ENCODE measurements around the gene PARM1.

The PARM1 gene

DNA sequence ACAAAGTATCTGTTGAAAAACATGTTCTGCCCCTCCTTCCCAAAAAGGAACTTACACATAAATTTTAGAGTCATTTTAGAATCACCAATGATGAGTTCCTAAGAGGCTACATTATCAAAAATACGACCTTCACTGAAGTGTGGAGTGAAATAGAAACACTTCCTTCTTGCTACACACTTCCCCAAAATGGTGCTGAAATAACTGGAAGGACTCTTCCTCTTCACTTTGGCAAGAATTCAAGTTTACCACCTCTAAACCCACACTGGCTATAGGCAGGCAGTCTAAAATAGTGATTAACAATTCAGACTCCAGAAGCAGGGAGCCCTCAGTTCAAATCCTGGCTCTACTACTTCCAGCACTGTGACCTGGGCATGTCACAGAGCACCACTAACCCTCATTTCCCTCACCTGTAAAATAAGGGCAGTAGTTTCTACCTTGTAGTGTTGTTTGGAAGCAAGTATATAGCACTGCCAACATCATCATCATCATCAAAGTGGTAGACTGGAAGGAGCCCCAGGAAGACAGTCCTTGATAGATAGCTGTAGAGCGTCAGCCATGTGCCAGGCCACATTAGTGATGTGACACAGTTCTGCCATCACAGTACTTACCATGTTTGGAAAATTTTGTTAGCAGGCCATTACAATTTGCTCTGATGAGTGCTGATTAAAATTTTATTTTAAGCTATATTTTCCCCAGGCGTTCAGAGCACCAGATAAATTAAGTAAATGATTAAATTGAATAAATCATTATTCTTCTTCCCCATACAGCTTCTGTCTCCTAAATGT is 103.3 kb downstream of the PARM1 start:
- peaks cover 35% of the 10 kb centered on the region for H3K4me1 Mint-ChIP-seq
- H3K9me3 Mint-ChIP-seq: no peaks in the 10 kb centered on the region
- H3K27me3 Mint-ChIP-seq (ENCODE audit: low read depth): no peaks in the 10 kb centered on the region
- peaks cover 19% of the 10 kb centered on the region for H3K36me3 Mint-ChIP-seq (ENCODE audit: low read depth)
- H3K4me3 Mint-ChIP-seq: no peak overlapping the region
- TF ChIP-seq, protein P1, sequence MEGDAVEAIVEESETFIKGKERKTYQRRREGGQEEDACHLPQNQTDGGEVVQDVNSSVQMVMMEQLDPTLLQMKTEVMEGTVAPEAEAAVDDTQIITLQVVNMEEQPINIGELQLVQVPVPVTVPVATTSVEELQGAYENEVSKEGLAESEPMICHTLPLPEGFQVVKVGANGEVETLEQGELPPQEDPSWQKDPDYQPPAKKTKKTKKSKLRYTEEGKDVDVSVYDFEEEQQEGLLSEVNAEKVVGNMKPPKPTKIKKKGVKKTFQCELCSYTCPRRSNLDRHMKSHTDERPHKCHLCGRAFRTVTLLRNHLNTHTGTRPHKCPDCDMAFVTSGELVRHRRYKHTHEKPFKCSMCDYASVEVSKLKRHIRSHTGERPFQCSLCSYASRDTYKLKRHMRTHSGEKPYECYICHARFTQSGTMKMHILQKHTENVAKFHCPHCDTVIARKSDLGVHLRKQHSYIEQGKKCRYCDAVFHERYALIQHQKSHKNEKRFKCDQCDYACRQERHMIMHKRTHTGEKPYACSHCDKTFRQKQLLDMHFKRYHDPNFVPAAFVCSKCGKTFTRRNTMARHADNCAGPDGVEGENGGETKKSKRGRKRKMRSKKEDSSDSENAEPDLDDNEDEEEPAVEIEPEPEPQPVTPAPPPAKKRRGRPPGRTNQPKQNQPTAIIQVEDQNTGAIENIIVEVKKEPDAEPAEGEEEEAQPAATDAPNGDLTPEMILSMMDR (IDR thresholded peaks at IDR 0.05; ENCODE audit: unreplicated experiment in 3 of 3): no peak
- H3K27ac Mint-ChIP-seq: peak overlapping the region in 1 of 3 experiments; percentile 73

- peaks cover 19% of the 10 kb centered on the region for H3K36me3 Mint-ChIP-seq (ENCODE audit: low read depth)
- H3K27ac Mint-ChIP-seq: peak overlapping the region; percentile 23 to 73 (median 48)
- H3K4me3 Mint-ChIP-seq: no peak overlapping the region
- no peaks in the 10 kb centered on the region for H3K9me3 Mint-ChIP-seq
- H3K27me3 Mint-ChIP-seq (ENCODE audit: low read depth): no peaks in the 10 kb centered on the region
- peaks cover 25% of the 10 kb centered on the region for H3K4me1 Mint-ChIP-seq
- TF ChIP-seq, protein P1 (IDR thresholded peaks at IDR 0.05; ENCODE audit: unreplicated experiment in 3 of 3): no peak
Measured at GRCh38 chr4:75037252-75037651, 104.3 kb downstream of the PARM1 start.

DNA sequence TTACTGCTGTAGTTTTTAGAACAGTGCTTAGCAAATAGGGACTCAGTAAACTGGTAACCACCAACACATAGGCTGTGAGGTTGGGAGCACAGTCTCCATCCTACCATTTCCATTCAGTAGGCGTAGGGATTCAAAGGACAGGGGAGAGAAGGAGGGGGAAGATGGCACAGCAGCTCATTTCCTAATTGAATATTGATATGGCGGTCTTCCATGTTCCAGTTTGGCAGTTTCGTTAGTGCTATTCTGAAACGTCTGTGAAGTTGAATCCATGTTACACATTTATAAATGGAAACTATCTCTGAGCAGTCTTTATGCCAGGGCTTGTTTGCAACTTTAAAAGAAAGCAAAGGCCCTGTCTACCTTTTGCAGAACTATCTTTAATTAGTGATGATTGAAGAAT is 105.5 kb downstream of the PARM1 start:
- Mint-ChIP-seq H3K36me3 (ENCODE audit: low read depth) (peaks cover 19% of the 10 kb centered on the region), H3K27me3 (ENCODE audit: low read depth) (no peaks in the 10 kb centered on the region), H3K4me1 (peaks cover 30% of the 10 kb centered on the region), H3K4me3 (no peak overlapping the region), H3K9me3 (no peaks in the 10 kb centered on the region), H3K27ac (no peak overlapping the region)
- TF ChIP-seq, protein P1 (IDR thresholded peaks at IDR 0.05; ENCODE audit: unreplicated experiment in 3 of 3): no peak

DNA sequence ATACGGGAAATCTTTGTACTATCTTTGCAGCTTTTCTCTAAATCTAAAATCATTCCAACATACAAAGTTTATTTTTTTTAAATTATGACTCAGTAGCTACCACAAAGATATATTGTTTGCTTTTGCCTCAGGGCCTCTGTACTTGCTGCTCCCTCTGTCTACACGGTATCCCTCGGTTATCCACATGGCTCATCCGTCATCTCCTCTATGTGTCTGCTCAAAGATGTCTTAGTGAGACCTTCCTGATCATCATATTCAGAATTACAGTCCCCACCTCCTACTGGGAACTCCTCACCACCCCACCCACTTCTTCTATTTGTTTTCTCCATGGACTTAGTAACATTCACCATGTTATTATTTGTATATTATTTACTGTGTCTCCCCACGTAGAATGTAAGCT is 107.8 kb downstream of the PARM1 start:
- peaks cover 30% of the 10 kb centered on the region for H3K4me1 Mint-ChIP-seq
- TF ChIP-seq, protein P1 (IDR thresholded peaks at IDR 0.05; ENCODE audit: unreplicated experiment in 3 of 3): no peak
- no peaks in the 10 kb centered on the region for H3K9me3 Mint-ChIP-seq
- no peaks in the 10 kb centered on the region for H3K27me3 Mint-ChIP-seq (ENCODE audit: low read depth)
- no peak overlapping the region for H3K4me3 Mint-ChIP-seq
- peaks cover 26% of the 10 kb centered on the region for H3K36me3 Mint-ChIP-seq (ENCODE audit: low read depth)
- no peak overlapping the region for H3K27ac Mint-ChIP-seq

DNA sequence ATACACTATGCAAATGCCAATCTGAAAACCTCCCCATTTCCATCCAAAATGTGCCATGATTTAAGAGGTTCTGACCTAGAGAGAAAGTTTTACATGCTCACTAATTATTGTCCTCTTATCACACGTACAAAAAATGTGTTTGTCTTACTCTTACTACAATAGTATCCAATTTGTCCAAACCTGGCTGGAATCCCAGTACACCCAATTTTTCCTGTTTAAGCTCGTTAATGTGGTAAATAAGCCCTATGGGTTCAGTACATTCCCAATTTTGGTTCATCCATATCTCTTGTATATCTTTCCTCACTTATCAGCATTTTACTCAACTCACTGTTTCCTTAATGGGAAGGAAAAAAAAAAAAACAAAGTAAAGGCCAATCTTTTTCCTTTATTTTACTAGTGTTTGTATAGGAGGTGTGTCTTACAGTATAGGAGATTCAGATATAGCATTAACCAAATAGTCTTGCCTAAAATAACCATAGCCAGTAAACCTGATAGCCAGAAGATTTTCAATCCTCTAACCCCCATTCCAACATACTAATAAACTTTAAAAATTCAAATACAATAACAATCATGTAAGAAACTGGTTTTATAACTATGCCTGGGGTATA is 109.8 kb downstream of the PARM1 start:
- no peak overlapping the region for H3K27ac Mint-ChIP-seq
- TF ChIP-seq, protein P1 (IDR thresholded peaks at IDR 0.05; ENCODE audit: unreplicated experiment in 3 of 3): no peak
- no peaks in the 10 kb centered on the region for H3K27me3 Mint-ChIP-seq (ENCODE audit: low read depth)
- no peaks in the 10 kb centered on the region for H3K9me3 Mint-ChIP-seq
- peaks cover 27% of the 10 kb centered on the region for H3K36me3 Mint-ChIP-seq (ENCODE audit: low read depth)
- peaks cover 12% of the 10 kb centered on the region for H3K4me1 Mint-ChIP-seq
- no peak overlapping the region for H3K4me3 Mint-ChIP-seq
